Omental fat pad (tissue), 4 donors: ENCODE measurements around the gene SHF. TPM values are rescaled to one million over a fixed set of nuclear protein-coding genes. Genes with fewer than 3 reads are reported as not detected.

Source experiments
- ATAC-seq: fragments of 150-250 bp; one replicate; pipeline ENCODE4 v1.9.1; 2016; ENCODE audit warnings: mild to moderate bottlenecking, moderate library complexity; ENCODE audit not compliant: low FRiP score
- DNase-seq: peaks from one replicate; pipeline ENCODE4 v3.0.0-alpha.2; 2019; ENCODE audit warnings: low spot score
- total RNA-seq, 4 donors: library from RNA; depleted of rRNA; stranded (reverse); fragments of >200 nt; gene quantifications; one replicate each; pipeline ENCODE4 v1.1.0, GENCODE V29; 2016
- TF ChIP-seq, protein P1 (sequence below), 3 donors: fragments of 450-650 bp; IDR thresholded peaks; one replicate each; pipeline ENCODE4 v1.5.1; 2016 to 2017; ENCODE audit warnings: antibody characterized with exemption in 3 of 3, mild to moderate bottlenecking in 3 of 3, moderate library complexity in 2 of 3

The SHF gene
- total RNA-seq, 4 donors from 2014 or later = 1.9 to 10.5 (median 3.7) TPM

DNA sequence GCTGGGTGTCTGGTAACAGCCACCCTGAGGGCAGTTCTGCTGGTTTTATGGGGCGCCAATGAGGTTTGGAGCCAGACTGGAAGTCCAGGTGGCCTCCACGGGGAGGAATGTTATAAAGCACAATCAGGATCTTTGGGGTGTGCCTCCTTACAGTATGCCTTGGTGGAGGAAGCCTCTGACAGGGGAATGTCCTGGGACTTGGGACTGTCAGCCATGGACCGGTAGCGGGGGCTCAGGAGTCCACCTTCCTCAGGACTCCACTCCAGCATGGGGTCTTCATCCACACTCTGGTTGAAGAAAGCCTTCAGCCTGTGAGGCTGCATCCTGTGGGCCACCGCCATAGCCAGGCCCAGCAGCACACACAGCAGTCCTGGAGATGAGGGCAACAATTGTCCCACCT lies 68.8 kb downstream of the SHF start:
- TF ChIP-seq, protein P1, sequence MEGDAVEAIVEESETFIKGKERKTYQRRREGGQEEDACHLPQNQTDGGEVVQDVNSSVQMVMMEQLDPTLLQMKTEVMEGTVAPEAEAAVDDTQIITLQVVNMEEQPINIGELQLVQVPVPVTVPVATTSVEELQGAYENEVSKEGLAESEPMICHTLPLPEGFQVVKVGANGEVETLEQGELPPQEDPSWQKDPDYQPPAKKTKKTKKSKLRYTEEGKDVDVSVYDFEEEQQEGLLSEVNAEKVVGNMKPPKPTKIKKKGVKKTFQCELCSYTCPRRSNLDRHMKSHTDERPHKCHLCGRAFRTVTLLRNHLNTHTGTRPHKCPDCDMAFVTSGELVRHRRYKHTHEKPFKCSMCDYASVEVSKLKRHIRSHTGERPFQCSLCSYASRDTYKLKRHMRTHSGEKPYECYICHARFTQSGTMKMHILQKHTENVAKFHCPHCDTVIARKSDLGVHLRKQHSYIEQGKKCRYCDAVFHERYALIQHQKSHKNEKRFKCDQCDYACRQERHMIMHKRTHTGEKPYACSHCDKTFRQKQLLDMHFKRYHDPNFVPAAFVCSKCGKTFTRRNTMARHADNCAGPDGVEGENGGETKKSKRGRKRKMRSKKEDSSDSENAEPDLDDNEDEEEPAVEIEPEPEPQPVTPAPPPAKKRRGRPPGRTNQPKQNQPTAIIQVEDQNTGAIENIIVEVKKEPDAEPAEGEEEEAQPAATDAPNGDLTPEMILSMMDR (IDR thresholded peaks at IDR 0.05) = no peak
- no peak for ATAC-seq
- DNase-seq = no peak

DNA sequence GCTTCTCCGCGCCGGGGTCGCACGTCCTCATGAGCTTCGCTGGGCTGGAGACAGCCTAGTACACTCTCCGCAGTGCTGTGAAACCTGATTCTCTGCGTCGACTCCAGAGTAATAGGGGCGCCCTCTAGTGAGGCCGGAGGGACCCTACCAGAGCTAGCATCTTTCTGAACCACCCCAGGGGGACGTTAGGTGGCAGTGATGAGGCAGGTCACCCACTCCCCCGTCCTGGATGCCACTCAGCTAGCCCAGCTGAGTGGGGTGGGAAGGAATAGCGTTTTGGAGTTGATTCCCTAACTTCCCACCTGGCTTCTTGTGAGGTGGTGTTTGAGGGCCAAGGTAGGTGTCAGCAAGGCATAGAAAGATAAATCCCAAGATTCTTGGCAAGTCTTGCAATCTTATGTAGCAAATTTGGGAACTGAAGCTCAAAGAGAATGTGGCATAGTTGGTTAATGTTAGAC lies 69.6 kb downstream of the SHF start:
- ATAC-seq (peak; percentile 94), DNase-seq (peak; percentile 63)
- TF ChIP-seq, protein P1 (IDR thresholded peaks at IDR 0.05) = peak in 2 of 3 donors; percentile 7 to 75

DNA sequence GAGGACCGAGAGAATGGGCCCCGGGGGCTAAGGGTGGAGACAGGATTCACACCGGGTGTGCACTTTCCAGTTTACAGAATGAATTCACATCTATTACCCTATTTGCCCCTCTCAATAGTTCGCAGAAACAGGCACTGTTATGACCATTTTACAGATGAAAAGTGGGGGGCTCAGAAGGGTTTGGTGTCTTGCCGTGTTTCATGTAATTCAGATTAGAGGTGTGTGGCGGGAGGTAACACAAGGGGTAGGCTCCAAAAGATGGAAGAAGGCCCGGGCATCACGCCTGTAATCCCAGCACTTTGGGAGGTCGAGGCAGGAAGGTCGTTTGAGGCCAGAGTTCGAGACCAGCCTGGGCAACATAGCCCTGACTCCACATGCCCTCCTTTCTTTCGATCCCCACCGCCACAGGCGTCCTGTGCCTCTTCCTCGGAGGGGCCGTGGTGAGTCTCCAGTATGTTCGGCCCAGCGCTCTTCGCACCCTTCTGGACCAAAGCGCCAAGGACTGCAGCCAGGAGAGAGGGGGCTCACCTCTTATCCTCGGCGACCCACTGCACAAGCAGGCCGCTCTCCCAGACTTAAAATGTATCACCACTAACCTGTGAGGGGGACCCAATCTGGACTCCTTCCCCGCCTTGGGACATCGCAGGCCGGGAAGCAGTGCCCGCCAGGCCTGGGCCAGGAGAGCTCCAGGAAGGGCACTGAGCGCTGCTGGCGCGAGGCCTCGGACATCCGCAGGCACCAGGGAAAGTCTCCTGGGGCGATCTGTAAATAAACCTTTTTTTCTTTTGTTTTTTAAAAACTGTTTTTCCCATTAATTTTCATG lies 70.2 kb downstream of the SHF start:
- TF ChIP-seq, protein P1 (IDR thresholded peaks at IDR 0.05) = no peak

More for the DNA sequence above, 70.2 kb downstream of the SHF start:
- peak; percentile 10 for ATAC-seq
- no peak for DNase-seq

Other genes with a start within 250 kb of the SHF start
- not detected for gene TERB2, start 231.3 kb downstream of the SHF start, total RNA-seq
- gene SORD, start 164.8 kb downstream of the SHF start, total RNA-seq = 10 to 100 TPM in 1 of 4 donors, 1 to 10 TPM in 3; 4.9 to 12.2 (median 6.7) TPM
- under 1 TPM in 3 of 4 donors, not detected in 1; 0.13 to 0.65 (median 0.47) TPM for gene DUOX2, start 73.8 kb downstream of the SHF start, total RNA-seq
- gene DUOXA2, start 73.6 kb downstream of the SHF start, total RNA-seq = not detected
- gene DUOXA1, start 58.1 kb downstream of the SHF start, total RNA-seq = 1 to 10 TPM in 3 of 4 donors, under 1 TPM in 1; 0.95 to 1.9 (median 1.4) TPM
- gene DUOX1, start 58.0 kb downstream of the SHF start, total RNA-seq = 1 to 10 TPM; 1.4 to 6.9 (median 2.0) TPM
- not detected for gene SLC28A2, start 64.3 kb upstream of the SHF start, total RNA-seq
- 10 to 100 TPM in 2 of 4 donors, 1 to 10 TPM in 2; 9.7 to 15.1 (median 12.3) TPM for gene GATM, start 190.6 kb upstream of the SHF start, total RNA-seq